ENCODE measurements around the gene PRR30.

Gene PRR30

DNA sequence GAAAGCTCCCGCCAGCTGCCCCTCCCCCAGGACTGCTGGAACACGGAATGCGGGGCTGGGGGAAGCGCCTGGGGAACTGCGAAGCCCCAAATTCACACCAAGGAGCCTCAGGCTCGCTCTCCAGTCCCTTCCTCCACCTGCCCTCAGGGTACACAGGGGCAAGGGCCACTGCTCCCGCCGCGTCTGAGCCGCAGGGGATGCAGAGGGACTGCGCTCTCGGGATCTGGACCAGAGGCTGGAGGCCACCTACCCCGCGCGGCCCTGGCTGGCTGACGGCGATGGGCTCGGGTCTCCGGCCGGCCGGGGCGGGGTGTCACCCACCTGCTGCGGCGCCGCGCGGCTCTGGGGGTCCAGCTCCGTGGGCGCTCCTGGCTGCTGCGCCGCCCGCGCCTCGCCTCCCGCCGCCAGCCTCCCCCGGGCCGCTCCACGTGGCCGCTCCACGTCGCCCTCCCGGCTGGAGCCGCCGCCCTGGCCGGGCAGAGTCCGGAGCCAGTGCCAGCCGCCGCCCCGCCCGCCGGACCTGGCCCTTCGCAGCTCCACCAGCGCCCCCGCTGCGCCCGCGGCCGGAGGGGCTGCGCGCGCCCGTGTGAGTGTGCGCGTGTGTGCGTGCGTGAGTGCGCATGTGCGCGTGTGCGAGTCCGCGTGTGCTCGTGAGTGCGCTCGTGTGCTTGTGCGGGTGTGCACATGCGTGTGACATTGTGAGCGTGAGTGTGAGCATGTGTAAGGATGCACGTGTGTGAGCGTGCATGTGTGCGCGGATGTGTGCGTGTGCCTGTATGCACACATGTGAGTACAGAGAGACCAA, 20.5 kb downstream of the PRR30 start, which contains the start of gene CGREF1 (continued):
- TF ChIP-seq, protein P1, sequence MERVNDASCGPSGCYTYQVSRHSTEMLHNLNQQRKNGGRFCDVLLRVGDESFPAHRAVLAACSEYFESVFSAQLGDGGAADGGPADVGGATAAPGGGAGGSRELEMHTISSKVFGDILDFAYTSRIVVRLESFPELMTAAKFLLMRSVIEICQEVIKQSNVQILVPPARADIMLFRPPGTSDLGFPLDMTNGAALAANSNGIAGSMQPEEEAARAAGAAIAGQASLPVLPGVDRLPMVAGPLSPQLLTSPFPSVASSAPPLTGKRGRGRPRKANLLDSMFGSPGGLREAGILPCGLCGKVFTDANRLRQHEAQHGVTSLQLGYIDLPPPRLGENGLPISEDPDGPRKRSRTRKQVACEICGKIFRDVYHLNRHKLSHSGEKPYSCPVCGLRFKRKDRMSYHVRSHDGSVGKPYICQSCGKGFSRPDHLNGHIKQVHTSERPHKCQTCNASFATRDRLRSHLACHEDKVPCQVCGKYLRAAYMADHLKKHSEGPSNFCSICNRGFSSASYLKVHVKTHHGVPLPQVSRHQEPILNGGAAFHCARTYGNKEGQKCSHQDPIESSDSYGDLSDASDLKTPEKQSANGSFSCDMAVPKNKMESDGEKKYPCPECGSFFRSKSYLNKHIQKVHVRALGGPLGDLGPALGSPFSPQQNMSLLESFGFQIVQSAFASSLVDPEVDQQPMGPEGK (tag by site-specific recombination; IDR thresholded peaks at IDR 0.05) = peak; percentile 26; the same call in 1 of the 2 replicates
- 0 out of 2 replicates have a peak, but pooled peaks have one; percentile 27 for TF ChIP-seq ZNF391 (tag by site-specific recombination; IDR thresholded peaks at IDR 0.05; ENCODE audit: borderline replicate concordance, low read depth)
- TF ChIP-seq ZNF114 (tag by site-specific recombination; IDR thresholded peaks at IDR 0.05) = no peak
- TF ChIP-seq GLIS2 (tag by site-specific recombination; IDR thresholded peaks at IDR 0.05) = peak; percentile 59
- TF ChIP-seq ZNF426 (tag by site-specific recombination; IDR thresholded peaks at IDR 0.05) = no peak
- no peak for TF ChIP-seq ZNF404 (tag by site-specific recombination; IDR thresholded peaks at IDR 0.05)
- TF ChIP-seq ZNF302 (tag by site-specific recombination; IDR thresholded peaks at IDR 0.05; ENCODE audit: low read depth) = no peak
- TF ChIP-seq ZBTB8A (tag by site-specific recombination; IDR thresholded peaks at IDR 0.05) = 0 out of 2 replicates have a peak, but pooled peaks have one; percentile 20
- no peak for TF ChIP-seq ZNF416 (tag by site-specific recombination; IDR thresholded peaks at IDR 0.05)
- no peak for TF ChIP-seq ZNF184 (tag by site-specific recombination; IDR thresholded peaks at IDR 0.05)
- no peak for TF ChIP-seq ZXDB (tag by site-specific recombination; IDR thresholded peaks at IDR 0.05)
- TF ChIP-seq ZSCAN23 (tag by site-specific recombination; IDR thresholded peaks at IDR 0.05) = no peak
- peak; percentile 15; the same call in 1 of the 2 replicates for TF ChIP-seq ZBTB17 (tag by site-specific recombination; IDR thresholded peaks at IDR 0.05)
- TF ChIP-seq, protein P2, sequence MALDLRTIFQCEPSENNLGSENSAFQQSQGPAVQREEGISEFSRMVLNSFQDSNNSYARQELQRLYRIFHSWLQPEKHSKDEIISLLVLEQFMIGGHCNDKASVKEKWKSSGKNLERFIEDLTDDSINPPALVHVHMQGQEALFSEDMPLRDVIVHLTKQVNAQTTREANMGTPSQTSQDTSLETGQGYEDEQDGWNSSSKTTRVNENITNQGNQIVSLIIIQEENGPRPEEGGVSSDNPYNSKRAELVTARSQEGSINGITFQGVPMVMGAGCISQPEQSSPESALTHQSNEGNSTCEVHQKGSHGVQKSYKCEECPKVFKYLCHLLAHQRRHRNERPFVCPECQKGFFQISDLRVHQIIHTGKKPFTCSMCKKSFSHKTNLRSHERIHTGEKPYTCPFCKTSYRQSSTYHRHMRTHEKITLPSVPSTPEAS (tag by site-specific recombination; IDR thresholded peaks at IDR 0.05) = peak; percentile 89
- peak; percentile 67; the same call in 1 of the 2 replicates for TF ChIP-seq GLIS1 (tag by site-specific recombination; IDR thresholded peaks at IDR 0.05)
- no peak for TF ChIP-seq ZNF423 (tag by site-specific recombination; IDR thresholded peaks at IDR 0.05)
- peak; percentile 49; the same call in 1 of the 2 replicates for TF ChIP-seq ZNF777 (tag by site-specific recombination; IDR thresholded peaks at IDR 0.05; ENCODE audit: borderline replicate concordance)
- no peak for TF ChIP-seq SP2 (tag by site-specific recombination; IDR thresholded peaks at IDR 0.05)
- TF ChIP-seq, protein P3, sequence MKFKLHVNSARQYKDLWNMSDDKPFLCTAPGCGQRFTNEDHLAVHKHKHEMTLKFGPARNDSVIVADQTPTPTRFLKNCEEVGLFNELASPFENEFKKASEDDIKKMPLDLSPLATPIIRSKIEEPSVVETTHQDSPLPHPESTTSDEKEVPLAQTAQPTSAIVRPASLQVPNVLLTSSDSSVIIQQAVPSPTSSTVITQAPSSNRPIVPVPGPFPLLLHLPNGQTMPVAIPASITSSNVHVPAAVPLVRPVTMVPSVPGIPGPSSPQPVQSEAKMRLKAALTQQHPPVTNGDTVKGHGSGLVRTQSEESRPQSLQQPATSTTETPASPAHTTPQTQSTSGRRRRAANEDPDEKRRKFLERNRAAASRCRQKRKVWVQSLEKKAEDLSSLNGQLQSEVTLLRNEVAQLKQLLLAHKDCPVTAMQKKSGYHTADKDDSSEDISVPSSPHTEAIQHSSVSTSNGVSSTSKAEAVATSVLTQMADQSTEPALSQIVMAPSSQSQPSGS (tag by site-specific recombination; IDR thresholded peaks at IDR 0.05; ENCODE audit: low read depth) = no peak

DNA sequence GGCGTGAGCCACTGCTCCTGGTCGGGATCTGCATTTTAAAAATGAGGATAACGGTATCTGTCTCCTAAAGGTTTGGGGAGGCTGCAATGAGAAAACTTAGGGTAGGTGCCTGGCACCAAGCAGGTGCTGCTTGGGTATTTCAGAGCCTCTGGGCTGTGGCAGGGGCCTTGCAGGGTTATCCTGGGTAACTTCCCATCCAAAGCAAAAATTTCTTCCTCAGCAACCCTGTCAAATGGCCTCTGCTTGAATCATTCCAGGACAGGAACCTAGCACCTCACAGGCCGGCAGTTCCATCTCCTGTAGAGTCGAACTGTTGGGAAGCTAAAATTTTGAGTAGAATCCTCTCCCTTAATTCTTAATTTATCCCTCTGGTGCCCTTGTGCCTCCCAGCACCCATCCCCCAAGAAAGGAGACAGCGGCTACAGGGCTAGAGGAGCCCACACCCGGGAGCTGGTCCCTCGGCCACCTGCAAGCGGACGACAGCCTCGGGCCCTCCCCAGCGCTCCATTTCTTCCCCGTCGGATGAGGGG, 21.1 kb downstream of the PRR30 start:
- H3K36me3 ChIP-seq (ENCODE audit: control insufficient read depth in 2 of 2, insufficient read depth in 1 of 2, low read length in 2 of 2) = no peaks in the 10 kb centered on the region
- H3K9me3 ChIP-seq (ENCODE audit: control insufficient read depth, insufficient read depth, low read depth, low read length) = no peaks in the 10 kb centered on the region
- peak overlapping the region; percentile 34; the same call in 1 of the 2 replicates for H3K4me3 ChIP-seq (ENCODE audit: low read depth, low read length)
- TF ChIP-seq ZNF335 (tag by site-specific recombination; conservative IDR thresholded peaks at IDR 0.05) (peak; percentile 32; the same call in 1 of the 2 replicates), ZNF510 (tag by site-specific recombination; IDR thresholded peaks at IDR 0.05; ENCODE audit: insufficient replicate concordance) (no peak), ZNF596 (tag by site-specific recombination; IDR thresholded peaks at IDR 0.05) (no peak), ZEB2 (tag by site-specific recombination; IDR thresholded peaks at IDR 0.05) (0 out of 2 replicates have a peak, but pooled peaks have one; percentile 17), ZBTB17 (tag by site-specific recombination; IDR thresholded peaks at IDR 0.05) (0 out of 2 replicates have a peak, but pooled peaks have one; percentile 17)
- H3K4me1 ChIP-seq (ENCODE audit: control insufficient read depth, insufficient read depth, low read length) = no peaks in the 10 kb centered on the region
- CTCF ChIA-PET = interaction anchor here (0.8 kb wide), 1 partner anchor 73 kb away, joined by 3 read pairs; no protein-coding TSS in a partner anchor
- POLR2A ChIA-PET = no interaction called here
- H3K27ac ChIP-seq (ENCODE audit: extremely low read depth, low read depth, low read length) = peak overlapping the region; percentile 67; the same call in 1 of the 2 replicates
